HG03060 (cell line): ENCODE results near the gene AHRR.
"Not testable (repeated sequence)": the region's sequence is repeated elsewhere in the genome, so short reads cannot be mapped to it uniquely, and the experiment has no call there.

Experiments
- ATAC-seq: cut with Tn5 transposase; IDR thresholded peaks from one replicate; pipeline ENCODE4 v1.9.1; 2021; ENCODE audit warnings: low read depth, moderate number of reproducible peaks; ENCODE audit not compliant: unreplicated experiment

The AHRR gene

GRCh38 chr5:305050-305449 is 16.5 kb upstream of the AHRR start:
- ATAC-seq, result no peak

DNA sequence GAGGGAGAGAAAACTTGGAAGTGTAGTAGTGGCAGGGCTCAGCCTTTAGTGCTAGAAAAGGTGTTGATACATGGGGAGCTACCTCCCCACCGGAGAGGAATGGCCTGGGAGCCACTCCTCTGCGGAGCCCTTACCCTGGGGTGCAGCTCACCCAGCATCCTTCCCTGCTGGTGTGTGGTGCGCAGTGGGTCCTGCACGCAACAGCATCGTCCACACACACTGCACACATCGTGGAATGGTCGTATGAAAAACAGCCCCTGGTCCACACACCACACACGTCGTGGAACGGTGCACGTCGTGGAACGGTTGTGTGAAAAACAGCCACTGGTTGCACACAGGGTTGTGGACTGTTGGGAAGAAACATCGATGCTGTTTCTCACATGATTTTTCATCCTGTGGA is 16.1 kb upstream of the AHRR start:
- no peak for ATAC-seq

GRCh38 chr5:306011-306805 is 15.3 kb upstream of the AHRR start:
- no peak for ATAC-seq

DNA sequence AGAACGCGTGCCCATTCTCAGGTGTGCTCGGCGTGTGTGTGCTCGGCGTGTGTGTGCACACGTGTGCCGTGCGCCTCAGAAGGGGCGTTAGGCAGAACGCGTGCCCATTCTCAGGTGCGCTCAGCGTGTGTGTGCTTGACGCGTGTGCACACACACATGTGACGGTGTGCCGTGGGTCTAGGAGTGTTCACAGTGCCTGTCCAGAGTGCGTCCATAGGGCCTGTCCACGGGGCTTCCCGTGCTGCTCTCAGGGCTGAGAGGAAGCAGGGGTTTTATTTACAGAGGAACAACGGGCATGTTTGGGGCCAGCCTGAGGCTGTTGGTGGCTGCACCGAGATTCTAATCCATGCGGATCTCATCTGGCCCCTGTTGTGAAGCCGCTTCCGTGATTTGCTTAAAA is 14.2 kb upstream of the AHRR start:
- ATAC-seq, result no peak

DNA sequence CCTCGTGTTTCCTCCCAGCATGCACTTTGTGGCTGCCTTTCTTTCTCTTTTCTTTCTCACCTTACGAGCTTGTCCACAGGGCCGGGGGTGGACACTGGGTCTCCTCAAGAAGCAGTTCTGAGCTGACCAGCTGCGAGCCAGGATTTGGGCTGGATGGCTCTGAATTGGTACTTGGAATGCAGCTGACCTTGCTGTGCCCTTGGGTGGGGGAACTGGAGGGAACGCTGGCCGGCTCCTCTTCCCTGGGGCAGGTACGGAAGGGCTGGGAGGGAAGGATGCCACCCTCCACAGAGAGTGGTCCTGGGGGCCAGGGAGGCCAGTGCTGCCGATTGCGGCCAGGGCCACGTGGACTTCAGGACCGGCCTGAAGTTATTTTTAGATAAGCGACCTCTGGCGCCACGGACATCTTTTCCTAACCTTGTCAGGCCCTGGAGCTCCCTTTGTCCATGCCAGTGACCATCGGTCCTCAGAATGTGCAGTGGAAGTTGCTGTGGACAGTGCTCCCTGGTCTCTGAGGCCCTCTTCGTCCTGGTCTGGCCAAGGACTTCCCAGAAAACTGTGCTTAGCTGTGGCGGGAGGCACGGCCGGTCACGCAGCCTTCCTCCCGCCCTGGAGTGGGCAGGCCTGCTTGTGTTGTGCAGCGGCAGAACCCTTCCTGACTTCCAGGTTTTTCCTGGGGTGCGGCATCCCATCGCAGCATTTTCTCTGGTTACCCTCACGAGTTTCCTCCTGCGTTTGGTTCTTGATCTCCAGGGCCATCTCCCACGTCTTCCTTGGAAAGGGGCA is 13.5 kb upstream of the AHRR start:
- ATAC-seq, result no peak

DNA sequence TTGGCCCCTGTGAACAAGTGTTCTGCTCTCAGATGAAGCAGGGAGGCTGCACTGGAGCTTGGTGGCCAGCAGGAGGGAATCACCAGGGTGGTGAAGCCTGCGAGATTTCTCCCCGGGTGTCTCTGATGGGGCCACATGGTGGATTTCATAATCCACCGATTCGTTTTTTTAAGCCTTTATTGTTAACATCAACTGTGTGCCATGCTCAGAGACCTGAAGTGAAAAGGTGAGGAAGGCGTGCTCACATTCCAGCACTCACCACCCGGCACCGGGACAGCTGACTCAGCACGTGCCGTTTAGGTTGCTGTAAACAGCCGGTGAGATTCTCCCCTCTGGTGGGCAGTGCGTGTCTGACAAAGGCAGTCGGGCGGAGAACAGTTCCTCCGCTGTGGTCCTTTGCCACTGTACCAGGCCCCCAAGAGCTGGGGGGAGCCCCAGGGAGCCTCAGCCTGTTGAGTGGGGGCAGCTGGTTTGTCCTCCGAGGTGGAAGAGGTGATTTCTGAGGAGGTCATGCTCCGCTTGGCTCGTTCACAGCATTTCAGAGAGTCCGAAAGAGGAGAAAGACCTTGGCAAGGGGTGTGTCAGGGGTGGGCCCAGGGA is 12.7 kb upstream of the AHRR start:
- ATAC-seq, result no peak

GRCh38 chr5:309831-310230 is 11.7 kb upstream of the AHRR start:
- ATAC-seq, result not testable (repeated sequence)

DNA sequence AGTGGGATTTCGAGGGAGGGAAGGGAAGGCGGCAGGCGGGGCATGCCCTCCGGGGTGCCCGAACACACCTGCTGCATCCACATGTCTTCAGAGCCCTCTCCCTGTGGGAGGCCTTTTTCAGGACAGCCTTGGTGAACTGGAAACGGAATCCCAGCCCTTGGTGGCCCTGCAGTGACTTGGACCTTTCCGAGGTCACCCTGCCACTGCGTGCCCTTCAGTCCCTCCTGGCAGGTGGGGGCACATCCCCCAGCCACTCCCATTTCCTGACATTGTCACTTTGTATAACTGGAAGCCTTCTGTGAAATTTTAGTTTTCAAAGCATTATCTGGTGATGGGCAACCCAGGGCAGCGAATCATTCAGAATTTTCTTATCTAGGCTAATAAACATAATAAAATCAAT is 11.0 kb upstream of the AHRR start:
- no peak for ATAC-seq

DNA sequence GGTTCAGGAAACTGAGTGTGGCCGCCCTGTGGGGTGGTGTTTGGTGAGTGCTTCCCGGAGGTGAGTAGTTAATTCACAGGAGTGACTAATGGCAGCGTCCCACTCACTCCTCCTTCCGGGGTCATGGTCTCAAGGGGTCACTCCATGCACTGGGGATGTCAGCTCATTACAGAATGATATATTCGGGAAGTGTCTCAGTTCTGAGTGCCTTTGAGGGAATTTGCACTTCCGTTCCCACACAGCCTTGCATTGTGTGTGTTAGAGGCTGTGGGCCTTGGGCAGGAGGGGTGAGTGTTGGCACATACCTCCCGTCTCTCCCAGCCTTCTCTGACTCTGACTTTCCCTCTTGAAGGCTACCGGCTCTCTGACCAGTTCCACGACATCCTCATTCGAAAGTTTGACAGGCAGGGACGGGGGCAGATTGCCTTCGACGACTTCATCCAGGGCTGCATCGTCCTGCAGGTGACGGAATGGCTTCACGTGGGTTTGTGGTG is 10.5 kb upstream of the AHRR start:
- no peak for ATAC-seq

DNA sequence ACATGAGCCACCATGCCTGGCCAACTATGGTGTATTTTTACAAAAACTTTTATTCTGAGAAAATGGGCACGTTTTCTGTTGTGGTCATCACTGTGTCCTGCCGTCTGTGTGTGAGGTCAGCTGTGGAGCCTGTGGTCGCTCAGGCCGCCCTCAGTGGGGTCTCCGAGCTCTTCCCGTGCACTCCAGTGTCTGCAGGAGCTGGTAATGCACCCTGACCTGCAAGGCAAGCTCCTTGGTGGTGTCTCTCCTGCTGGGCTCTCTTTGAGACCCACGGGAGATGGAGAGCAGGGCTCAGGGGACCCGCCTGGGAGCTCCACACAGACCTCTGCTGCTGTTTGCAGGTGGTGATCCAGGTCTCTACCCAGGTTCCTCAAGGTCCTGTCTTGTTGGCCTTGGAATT is 9.6 kb upstream of the AHRR start:
- ATAC-seq, result no peak

- ATAC-seq, result no peak
These were observed 8.7 kb upstream of the AHRR start for GRCh38 chr5:312845-313244.

- ATAC-seq, result no peak
These were observed 8.2 kb upstream of the AHRR start for GRCh38 chr5:313265-313664.

DNA sequence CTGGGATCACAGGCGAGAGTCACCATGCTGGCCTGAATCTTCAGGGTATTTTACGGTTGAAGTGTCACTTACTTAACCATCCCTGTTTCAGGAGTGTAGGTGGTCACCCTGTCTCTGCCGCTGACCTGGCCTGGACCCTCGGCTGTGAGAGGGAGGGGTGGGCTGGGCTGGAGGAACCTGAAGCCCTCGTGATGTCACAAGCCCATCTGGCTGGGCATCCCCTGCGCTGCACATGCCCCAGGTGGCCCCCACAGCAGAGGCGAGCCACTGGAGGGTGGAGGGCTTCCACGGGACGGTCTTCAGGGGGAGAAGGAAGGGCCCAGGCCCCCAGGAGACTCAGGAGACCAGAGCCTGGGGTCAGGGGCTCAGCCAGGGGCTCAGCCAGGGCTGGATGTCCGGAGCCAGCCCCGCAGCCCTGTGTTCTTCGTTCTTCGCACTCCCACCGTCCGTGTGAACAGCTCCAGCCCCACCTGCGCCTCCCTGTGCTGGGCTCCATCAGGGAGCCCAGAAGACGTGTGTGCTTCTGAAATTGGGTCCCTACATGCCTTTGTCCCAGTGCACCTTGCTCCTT is 7.6 kb upstream of the AHRR start:
- no peak for ATAC-seq

DNA sequence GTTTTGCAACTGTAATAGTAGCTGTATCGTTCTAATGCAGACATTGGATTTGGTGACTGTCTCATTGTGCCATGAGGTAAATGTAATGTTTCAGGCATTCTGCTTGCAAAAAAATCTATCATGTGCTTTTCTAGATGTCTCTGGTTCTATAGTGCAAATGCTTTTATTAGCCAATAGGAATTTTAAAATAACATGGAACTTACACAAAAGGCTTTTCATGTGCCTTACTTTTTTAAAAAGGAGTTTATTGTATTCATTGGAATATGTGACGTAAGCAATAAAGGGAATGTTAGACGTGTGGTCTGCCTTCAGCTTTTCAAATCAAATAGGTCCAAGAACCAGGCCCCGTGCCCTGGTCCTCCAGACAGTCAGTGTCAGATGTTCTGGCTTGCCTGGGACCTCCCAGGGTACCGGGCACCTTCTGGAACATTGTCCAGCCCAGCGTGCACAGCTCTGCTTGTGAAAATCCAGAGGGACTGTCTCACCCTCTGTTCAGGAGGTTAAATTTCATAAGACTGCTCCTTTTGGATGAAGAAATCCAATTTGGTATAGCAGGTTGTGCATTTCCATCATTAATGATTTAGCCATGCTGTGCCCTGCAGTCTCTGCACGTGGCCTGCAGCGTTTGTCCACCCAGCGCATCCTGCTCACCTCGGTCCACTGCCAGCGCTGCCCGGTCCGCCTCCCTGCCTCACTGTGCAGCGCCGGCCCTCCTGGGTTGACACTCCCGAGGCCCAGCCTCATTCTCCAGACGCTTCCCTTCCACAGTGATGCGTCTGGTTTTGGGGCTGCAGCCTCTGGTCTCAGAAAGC is 6.6 kb upstream of the AHRR start:
- ATAC-seq, result no peak

GRCh38 chr5:315488-316209 is 5.9 kb upstream of the AHRR start:
- ATAC-seq, result no peak

DNA sequence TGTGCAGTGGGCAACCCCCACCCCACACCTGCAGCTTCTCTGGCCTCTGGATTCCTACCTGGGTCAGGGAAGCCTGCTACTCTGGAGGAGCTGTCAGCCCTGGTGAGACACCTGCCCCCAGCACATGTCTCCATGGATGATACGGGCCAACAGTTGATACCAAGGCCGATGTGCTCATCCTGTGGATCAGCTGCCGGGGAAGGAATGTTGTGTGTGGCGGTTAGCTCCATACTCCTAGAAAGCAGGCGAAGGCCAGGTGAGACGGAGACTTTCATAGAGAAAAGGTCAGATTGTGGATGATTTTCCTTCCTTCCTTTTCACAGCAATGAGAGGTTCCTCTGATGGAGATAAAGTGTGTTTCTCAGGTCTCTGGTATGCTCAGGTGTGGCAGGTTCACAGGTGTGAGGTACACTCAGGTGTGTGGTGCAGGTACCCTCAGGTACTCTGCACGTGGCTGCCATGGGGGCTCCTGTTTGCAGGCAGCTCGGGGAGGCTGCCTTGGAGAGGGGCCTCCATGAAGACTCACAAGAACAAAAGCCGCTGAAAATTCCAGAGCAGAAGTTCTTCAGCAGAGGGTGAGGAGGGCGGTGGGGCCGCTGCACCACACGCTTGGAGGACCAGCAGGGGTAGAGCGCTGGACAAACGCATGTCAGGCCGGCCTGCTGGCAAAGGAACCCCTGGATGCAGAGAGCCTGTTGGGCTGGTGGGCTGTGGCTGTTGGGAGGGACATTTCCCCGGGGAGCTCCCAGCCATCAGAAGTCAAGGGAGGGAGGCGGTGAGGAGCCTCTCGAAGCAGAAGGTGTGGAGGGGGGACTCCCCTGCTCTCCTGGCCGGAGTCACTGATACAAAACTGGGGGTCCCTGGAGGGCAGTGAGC is 5.1 kb upstream of the AHRR start:
- no peak for ATAC-seq

GRCh38 chr5:317086-317811 is 4.3 kb upstream of the AHRR start:
- peak; percentile 55 for ATAC-seq

- ATAC-seq, result no peak
These were observed 3.1 kb upstream of the AHRR start for GRCh38 chr5:318341-318897.
